Epithelial cell of esophagus (primary cell): ENCODE data around the gene HINT1.

ENCODE experiments used
- DNase-seq: peaks from one replicate; pipeline ENCODE4 v3.0.0; 2010; ENCODE audit warnings: low read depth
- H3K4me3 ChIP-seq: 2 replicates; pipeline ENCODE4 v1.5.1; 2011; ENCODE audit warnings: mild to moderate bottlenecking, low read length, control low read depth
- CTCF ChIP-seq: IDR thresholded peaks from 2 replicates; pipeline ENCODE4 v1.5.1; 2011; ENCODE audit warnings: low read depth, mild to moderate bottlenecking, low read length, control low read depth, inconsistent platforms; ENCODE audit not compliant: insufficient read depth; ENCODE audit errors: missing control alignments

HINT1 gene

GRCh38 chr5:131110256-131110594, 54.8 kb downstream of the HINT1 start:
- no peak for DNase-seq
- no peak for TF ChIP-seq CTCF
- H3K4me3 ChIP-seq = no peak overlapping the region

GRCh38 chr5:131109540-131110255, 55.4 kb downstream of the HINT1 start:
- H3K4me3 ChIP-seq = no peak overlapping the region
- peak; percentile 48 for DNase-seq
- peak; percentile 69 for TF ChIP-seq CTCF
